HPDE6-E6E7 (cell line): Measurements from ENCODE around the gene TRPV6.

ENCODE experiments used
- DNase-seq: peaks from one replicate; pipeline ENCODE4 v3.0.0; 2011; ENCODE audit warnings: missing footprints; ENCODE audit errors: extremely low spot score

TRPV6 gene

GRCh38 chr7:142853739-142854371 lies 31.7 kb downstream of the TRPV6 start:
- DNase-seq, result peak; percentile 59

- no peak for DNase-seq
Measured at GRCh38 chr7:142851919-142852318, 33.6 kb downstream of the TRPV6 start.

GRCh38 chr7:142851269-142851668 lies 34.3 kb downstream of the TRPV6 start:
- no peak for DNase-seq

- no peak for DNase-seq
Measured at GRCh38 chr7:142847353-142847752, 38.2 kb downstream of the TRPV6 start.

- no peak for DNase-seq
Measured at GRCh38 chr7:142842251-142842766, 43.2 kb downstream of the TRPV6 start.

GRCh38 chr7:142838461-142839213 lies 46.9 kb downstream of the TRPV6 start:
- DNase-seq, result no peak

- DNase-seq, result no peak
Measured at GRCh38 chr7:142836426-142836825, 49.1 kb downstream of the TRPV6 start.

GRCh38 chr7:142835487-142835886 lies 50.1 kb downstream of the TRPV6 start:
- DNase-seq, result no peak

GRCh38 chr7:142833174-142834048 lies 52.1 kb downstream of the TRPV6 start:
- DNase-seq, result no peak

GRCh38 chr7:142832417-142832816 lies 53.1 kb downstream of the TRPV6 start:
- DNase-seq, result no peak

- DNase-seq, result no peak
Measured at GRCh38 chr7:142827951-142828500, 57.5 kb downstream of the TRPV6 start.

GRCh38 chr7:142822714-142823113 lies 62.8 kb downstream of the TRPV6 start:
- no peak for DNase-seq
